Endometrium (tissue), 2 donors: ENCODE data around the gene TTC1.
"Not testable (repeated sequence)": the region's sequence is repeated elsewhere in the genome, so short reads cannot be mapped to it uniquely, and the experiment has no call there.

Experiments used
- FAIRE-seq: peaks from 2 replicates; lab custom pipeline; 2012; peaks lifted over from hg19 to GRCh38; lab: Jason Lieb, UNC
- donor health status: control.
- donor health status: control.

The TTC1 gene

DNA sequence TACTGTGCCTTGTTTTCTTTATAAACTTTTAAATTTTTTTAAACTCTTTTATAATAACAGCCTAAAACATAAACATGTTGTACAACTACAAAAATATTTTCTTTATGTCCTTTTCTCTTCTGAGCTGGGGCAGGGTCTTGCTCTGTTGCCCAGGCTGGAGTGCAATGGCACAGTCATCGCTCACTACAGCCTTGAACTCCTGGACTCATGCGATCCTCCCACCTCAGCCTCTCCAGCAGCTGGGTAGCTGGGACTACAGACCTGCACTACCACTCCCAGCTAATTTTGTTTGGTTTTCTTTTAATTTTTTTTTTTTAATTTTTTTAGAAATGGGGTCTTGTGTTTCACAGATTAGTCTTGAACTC lies 31.5 kb downstream of the TTC1 start:
- no peak for FAIRE-seq

DNA sequence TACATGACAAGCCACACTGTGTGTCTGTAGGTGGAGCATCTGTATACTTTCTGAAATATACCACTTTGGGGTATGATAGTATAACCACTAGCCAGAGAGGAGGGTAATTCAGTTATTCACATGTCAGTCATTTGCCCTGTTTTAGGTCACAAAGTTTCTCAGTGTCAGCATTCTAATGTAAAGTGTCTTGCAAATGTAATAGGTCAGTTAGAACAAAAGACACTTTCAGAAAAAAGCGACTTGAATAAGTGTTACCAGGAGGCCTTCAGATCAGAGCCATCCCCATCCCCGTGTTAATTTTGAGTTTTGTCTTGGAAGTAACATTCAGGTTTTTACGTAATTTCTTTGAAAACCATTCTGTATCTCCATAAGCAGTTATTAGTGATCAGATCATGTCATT lies 33.7 kb downstream of the TTC1 start:
- no peak for FAIRE-seq

DNA sequence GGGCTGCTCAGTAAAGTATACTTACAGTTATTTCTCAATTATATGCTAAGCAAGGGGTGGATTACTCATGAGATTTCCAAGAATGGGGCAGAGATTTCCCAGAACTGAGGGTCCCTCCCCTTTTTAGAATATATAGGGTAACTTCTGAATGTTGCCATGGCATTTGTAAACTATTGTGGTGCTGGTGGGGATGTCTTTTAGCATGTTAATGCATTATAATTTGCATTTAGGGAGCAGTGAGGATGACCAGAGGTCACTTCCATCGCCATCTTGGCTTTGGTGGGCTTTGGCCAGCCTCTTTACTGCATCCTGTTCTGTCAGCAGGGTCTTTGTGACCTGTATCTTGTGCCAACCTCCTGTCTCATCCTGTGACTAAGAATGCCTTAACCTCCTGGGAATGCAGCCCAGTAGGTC lies 35.5 kb downstream of the TTC1 start:
- no peak for FAIRE-seq

DNA sequence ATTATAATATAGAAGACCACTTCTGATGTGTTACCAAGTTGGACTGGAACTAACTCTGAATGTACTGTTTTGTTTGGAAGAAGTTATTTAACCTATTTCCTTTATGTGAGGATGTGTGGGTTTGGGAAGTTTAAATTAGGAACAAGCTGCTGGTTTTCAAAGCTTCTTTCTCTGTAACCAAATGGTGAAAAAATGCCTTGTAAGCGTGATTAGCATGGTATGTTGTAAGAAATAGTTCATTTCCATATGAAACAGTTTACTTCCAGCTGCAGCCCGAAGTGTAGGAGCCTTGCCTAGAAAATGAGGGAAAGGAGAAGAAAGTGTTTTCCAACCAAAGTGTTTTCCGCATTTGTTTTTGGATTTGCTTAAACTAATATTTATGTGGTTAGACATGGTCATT lies 36.0 kb downstream of the TTC1 start:
- no peak for FAIRE-seq

DNA sequence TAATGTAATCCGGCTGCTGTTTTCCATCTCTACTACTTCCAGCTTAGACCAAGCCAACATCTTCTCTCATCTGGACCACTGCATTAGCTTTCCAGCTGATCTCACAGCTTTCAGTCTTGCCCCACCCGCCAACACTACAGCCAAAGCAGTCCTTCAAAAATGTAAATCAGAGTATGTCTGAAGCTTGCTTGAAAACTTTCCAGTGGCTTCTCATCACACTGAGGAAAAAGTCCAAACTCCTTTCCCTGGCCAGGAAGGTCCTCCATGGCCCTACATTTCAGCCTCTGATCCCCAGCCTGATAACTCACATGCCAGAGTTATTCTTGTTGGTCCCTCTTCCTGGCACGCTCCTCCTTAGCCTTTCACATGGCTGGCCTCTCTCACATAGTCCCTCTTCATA lies 38.5 kb downstream of the TTC1 start:
- no peak for FAIRE-seq

DNA sequence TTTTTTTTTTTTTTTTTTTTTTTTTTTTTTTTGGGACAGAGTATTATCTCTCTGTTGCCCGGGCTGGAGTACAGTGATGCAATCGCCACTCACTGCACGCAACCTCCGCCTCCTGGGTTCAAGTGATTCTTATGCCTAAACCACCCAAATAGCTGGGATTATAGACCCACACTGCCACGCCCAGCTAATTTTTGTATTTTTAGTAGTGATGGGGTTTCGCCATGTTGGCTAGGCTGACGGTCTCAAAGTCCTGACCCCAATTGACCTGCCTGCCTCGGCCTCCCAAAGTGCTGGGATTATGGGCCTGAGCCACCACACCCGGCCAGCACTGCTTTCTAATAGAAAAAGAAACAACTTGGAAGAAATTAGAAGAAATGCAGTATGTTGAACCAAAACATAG lies 39.2 kb downstream of the TTC1 start:
- FAIRE-seq = no peak

DNA sequence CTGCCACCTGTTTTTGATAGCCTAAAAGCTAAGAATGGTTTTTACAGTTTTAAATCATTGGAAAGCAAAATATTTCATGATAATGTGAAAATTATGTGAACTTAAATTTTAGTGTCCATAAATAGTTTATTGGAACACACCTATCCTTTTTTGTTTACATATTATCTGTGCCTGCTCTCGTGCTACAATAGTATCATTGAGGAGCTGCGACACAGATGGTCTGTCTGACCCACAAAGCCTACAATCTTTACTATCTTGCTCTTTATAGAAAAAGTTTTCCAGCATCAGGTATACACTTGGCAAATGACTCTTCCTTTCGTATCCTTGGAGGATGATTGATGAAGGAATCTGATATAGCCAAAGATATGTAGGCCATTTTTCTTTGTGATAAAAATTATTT lies 40.2 kb downstream of the TTC1 start:
- FAIRE-seq = no peak

DNA sequence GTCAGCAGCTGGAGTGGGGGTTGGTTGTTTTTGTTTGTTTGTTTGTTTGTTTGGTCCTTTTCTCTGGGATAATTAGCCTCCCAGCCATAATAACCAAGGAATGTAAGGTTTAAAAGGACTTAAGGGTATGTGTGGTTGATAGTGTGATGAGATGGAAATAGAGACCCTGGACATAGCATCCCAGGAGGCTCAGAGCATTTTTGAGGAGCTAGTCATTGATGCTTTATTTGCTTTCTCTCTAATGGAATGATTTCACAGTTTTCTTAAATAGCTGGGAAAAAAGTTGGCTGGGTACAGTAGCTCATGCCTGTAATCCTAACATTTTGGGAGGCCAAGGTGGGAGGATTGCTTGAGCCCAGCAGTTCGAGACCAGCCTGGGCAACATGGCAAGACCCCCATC lies 45.1 kb downstream of the TTC1 start:
- no peak for FAIRE-seq

DNA sequence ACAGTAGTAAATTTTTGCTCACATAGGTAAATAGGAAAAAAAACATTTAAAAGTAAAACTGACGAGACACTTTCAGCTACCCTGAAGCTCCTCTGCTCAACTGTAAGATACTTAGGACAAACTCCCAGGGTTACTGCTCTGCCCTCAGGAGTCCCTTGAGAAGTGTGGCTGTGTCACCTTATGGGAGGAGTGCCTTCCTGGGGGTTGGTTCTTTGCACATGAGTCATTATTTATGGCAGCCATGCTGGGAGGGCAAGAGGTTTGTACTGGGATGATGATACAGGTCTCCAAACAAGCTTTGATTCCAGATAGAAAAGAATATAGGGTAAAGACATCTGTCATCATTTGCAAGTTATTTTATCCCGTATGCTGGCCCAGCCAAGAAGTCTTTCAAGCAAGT lies 45.9 kb downstream of the TTC1 start:
- FAIRE-seq = no peak

DNA sequence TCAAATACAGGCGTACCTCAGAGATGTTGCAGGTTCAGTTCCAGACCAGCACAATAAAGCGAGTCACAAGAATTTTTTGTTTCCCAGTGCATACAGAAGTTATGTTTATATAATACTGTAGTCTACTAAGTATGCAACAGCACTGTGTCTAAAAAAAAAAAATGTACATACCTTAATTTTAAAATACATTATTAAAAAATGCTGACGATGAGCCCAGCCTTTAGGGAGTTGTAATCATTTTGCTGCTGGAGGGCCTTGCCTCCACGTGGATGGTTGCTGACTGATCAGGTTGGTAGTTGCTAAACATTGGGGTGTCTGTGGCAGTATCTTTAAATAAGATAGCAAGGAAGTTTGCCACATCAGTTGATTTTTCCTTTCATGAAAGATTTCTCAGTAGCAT lies 48.3 kb downstream of the TTC1 start:
- no peak for FAIRE-seq

DNA sequence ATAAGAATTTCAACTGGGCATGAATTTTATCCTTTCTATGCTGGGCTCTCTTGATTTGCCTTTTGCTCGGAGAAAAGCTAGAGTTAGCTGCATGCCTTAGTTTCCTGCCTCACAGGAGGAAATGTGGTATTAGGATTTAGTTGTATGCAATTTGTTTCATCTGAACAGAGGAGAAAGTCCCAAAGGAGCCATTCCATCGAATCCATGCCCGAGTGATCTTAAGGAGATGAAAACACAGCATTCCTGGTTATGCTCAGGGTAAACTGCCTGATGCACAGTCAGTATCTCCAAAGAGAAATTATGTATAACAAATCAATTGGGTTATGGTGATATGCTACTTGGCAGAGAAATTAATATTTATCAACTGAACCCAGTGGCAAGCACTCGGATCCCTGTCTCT lies 51.1 kb downstream of the TTC1 start:
- FAIRE-seq = no peak

DNA sequence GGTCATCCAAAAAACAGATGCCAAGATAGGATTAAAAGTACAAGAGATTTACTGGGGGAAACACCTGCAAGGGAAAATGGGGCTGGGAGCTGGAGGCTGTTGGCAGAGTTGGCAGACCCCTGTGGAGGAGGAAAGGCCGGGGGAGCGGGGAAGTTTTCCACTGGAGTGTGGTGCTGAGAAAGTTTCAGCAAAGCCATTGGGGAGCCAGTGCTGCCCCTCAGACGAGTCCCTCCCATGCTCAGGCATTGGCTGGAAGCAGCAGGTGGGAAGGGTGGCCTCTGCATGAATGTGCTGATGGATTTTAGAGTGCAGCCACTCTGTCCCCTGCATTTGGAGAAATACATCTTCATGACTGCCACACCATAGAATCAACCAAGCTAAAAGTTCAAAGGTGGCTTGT lies 52.8 kb downstream of the TTC1 start:
- no peak for FAIRE-seq

DNA sequence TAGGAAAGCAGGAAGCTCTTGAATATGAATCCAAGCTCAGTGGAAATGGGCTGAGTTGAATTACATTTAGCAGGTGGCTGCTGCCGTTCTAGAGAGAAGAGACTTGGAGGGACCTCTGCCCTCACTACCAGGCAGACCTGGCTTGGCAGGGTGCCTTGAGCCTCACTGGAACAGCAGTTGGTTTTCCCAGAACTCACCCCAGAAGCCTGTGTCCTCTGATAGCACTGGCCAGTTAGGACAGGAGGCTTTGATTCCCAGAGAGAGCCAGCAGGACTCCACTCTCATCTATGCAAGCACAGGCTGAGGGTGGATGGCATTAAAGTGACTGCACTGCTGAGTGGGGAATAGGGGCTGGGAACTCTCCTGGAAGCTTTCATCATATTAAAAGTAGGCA lies 55.5 kb downstream of the TTC1 start:
- no peak for FAIRE-seq

DNA sequence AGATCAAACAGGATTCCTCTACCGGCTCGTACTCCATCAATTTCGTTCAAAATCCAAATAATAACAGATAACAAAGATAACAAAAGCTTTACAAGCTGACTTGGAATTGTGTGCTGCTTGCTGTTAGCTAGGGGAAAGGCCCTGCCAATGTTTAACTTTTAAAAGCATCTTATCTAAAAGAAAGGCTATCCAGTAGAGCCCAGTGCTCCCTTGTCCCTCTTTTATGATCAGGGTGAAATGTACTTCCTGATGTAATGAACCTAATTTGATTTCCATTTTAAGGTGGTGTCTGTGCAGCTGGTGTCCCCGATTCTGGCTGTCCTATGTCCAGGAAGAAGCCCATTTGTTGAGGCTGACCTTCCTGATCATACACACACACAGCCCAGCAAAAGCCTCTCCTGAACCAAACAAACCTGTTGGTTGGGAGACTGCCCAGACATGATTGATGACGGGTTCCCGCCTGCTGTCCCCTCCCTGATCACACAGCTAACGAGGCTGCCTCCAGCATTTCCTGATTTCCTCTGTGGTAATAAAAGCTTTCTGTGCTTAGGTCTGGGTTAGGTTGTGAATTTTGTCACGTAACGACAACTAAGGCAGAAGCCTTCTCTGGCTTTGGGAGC lies 56.2 kb downstream of the TTC1 start:
- no peak for FAIRE-seq

DNA sequence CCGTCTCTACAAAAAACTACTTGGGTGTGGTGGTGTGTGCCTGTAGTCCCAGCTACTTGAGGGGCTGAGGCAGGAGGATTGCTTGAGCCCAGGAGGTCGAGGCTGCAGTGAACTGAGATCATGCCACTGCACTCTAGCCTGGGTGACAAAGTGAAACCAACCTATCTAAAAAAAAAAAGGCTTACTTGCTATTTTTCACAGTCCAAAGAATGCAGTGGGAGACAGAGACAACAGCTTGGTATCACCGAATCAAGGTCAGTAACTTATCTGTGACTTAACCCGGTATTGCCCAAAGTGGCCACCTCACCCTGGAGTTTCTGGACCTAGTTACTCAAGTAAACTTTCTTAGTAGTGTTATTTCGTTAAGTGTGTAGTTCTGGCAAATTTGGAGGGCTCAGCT lies 60.2 kb downstream of the TTC1 start:
- FAIRE-seq = not testable (repeated sequence)

DNA sequence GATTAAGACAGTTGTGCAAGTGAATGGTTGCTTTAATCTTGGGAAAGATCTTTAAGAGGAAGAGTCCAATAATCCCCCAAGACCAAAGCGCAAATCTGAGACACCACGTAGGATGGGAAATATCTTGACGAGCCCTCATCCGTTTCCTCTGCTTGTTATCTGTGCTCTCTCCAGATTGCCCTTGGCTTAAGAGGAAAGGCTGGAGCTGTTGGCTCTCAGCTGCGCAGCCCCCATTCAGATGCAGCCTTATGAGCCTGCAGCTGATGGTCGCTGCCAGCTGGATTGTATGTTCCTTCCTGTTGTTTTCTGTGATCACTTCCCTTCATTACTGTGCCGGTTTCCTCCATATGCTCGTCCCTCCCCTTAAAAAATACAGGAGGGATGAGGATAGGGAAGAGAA lies 62.6 kb downstream of the TTC1 start:
- no peak for FAIRE-seq

DNA sequence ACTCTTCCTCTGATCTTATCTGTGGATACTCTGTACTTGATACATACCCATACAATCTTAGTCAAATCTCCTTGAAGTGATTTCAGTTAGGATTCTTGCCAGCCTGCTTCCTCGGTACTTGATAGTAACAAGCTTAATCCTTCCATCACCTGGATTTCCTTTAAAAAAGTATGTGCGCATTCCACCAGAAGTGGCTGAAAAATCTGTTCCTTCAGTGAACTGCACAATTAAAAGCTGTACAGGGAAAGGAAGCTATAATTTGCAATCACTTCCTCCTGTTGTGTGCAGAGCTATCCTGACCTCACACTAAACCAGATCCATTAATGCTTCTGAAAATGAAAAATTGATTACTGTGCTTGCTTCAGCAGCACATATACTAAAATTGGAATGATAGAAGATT lies 63.0 kb downstream of the TTC1 start:
- no peak for FAIRE-seq

DNA sequence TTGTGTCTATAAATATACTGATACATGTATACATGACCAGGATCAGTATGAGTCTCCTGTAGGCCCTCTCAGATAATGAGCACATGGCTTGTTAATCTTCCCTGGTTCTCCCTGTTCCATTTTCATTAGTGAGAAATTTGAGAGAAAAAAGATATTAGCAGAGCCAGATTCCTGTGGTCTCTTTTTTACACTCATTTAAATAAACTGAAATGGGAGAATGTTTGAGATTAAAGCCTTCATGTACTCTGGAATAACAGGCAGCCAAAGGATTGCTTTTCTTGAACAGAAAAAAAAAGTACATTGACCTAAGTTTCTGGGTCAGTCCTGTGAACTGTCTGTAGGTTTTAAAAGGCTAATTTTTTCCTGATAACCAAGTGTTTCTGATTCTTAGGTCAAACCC lies 66.1 kb downstream of the TTC1 start:
- FAIRE-seq = no peak

DNA sequence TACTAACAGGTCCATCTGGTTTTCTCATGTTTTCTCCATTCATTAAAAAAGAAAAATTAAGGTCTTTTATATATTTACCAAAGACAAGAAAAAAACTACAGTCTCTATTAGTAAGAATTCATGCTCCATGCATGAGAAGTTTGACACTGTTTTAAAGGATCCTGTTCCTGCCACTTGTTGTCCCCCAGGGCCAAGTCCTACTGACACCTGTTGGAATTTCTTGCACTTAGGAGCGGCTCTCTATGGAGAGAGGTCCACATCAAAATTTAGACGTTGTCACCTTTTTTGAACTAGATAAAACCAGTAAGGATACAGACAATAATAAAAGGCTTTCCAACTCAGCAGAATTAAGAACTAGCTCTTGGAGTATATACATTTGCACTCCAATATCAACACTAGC lies 68.1 kb downstream of the TTC1 start:
- FAIRE-seq = no peak

DNA sequence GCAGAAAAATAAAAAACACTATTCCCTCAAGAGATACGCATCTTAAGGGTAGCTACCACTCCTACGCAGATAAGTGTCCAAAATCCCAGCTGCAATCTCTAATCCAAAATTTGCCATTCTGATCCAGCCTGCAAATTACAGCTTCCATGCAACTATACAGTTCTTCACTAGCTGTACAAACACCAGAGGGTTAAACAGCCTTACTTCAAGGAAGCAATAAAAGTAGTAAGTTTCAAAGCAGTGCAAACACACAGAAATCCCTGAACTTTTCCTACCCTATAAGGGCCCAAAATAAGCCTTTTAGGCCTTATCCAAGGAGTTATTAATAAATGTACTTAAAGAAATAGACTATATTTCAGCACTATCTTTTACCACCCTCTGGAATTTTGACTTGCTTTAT lies 70.8 kb downstream of the TTC1 start:
- no peak for FAIRE-seq

DNA sequence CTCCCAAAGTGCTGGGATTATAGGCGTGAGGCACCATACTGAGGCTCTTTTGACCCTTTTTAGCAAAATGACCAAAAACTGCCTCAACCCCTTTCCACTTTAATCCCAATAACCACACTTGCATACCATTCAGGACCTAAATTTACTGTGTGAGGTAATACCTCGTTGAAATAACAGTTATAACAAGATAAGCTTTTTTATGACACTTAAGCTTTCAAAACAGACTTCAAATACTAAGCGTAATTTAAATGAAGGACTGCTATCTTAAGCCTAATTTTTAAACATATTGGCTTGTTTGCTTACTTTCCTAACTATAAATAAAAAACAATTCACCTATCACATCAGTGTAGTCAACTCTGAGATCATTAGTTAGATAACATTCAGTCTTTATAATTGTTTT lies 72.6 kb downstream of the TTC1 start:
- no peak for FAIRE-seq

DNA sequence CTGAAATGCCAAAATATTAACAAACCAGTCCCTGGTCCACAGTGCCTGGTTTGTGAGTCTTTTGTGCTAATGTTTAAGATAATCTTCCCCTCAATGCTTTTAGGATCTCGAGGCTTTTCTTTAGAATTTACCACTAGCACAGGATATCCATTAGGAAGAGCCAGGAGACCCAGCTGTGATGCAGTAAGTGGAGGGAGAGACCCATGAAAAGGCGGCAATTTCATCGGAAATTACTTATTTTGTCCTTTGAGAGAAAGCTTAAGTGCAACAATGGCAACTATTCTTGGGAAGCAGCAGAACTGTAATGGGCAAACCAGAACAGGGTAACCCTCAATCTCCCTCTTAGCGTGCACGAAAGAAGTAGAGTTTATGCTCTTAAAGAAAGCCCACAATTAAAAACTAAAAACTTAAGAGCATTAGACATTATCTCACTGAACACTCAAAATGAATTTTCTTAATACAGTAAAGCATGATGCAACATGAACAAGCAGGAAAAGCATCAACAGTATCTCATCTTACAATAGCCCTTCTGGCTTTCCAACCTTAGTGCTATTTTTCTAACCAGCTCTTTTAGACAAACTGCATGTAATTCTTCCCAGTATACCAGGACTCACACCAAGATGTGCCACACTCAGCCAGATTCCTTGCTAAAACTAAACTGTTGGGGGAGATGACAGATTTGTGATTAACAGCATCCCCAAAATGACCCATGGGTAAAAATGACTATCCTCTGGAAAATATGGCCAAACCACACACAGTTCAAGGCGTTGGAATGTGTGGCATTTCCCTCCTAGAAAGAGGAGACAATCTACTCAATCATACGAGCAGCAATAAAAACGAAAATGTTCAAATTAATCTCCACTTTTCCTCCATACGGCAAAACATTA lies 73.9 kb downstream of the TTC1 start:
- FAIRE-seq = no peak

DNA sequence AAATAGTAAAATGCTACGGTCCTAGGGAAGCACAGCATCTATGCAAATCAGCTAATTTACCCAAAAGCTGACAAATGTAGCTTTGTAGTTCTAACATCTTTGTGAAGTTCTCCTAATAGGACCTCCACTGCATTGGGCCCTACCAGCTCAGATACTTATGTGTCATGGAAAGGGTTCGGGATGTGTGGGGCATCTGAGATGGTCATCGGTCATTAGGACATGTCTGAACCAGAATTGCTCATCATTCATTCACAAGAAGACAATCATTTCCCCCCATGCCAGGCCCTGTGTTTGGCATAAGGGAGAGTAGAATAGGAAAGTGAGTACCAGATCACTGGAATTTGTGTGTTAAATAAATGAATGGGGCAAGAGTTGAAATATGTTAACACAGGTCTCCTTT lies 74.6 kb downstream of the TTC1 start:
- FAIRE-seq = no peak

DNA sequence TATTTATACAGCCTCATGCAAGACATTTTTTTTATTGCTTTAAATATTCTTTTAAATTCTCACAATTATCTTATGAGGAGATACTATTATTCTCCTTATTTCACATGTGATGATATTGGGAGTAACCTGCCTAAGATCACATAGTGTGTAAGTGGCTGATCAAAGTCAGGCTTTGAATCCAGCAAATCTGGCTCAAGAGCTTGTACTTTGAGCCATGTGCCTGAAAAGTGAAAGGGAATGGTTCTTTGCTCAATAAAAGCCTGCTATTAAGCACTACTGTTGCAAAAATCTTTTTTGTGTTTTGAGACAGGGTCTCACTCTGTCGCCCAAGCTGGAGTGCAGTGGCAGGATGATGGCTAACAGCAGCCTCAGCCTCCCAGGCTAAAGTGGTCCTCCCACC lies 75.2 kb downstream of the TTC1 start:
- FAIRE-seq = no peak
